IMR-90 (cell line): ENCODE data around the gene ADAMTS13. TPM values are rescaled to one million over a fixed set of nuclear protein-coding genes. Genes with fewer than 3 reads are reported as not detected.

Experiments used
- ATAC-seq: fragments of 200-7000 bp; cut with Tn5 transposase; 2 replicates; pipeline ENCODE4 v1.9.1; 2020; ENCODE audit warnings: low read depth, mild to moderate bottlenecking, moderate library complexity
- BruUV-seq: library from RNA; stranded (reverse); fragments of 400-500 nt; replicated peaks from 2 replicates; lab custom pipeline; 2021; lab: Mats Ljungman, UMichigan
- CTCF ChIA-PET: fragments of 300-600 bp; formaldehyde crosslinking; extraction: SDS; loops from one replicate; lab custom pipeline; 2021; ENCODE audit warnings: antibody characterized with exemption; lab: Yijun Ruan, JAX
- POLR2A ChIA-PET: fragments of 300-600 bp; sonication (Branson Sonifier 250); formaldehyde crosslinking; loops from one replicate; lab custom pipeline; 2022; ENCODE audit warnings: antibody characterized with exemption; ENCODE audit not compliant: unreplicated experiment; lab: Charles Lee
- DNase-seq: peaks from one replicate; pipeline ENCODE4 v3.0.0; 2013
- H2AFZ ChIP-seq: replicated peaks from 2 replicates; pipeline ENCODE3; 2013; ENCODE audit warnings: low read length, mild to moderate bottlenecking; ENCODE audit not compliant: poor library complexity
- H2AK5ac ChIP-seq: 2 replicates; pipeline ENCODE4 v1.6.1; 2013; ENCODE audit warnings: low read depth, low read length, inconsistent platforms
- H2AK9ac ChIP-seq: replicated peaks from 2 replicates; pipeline ENCODE3; 2013; ENCODE audit warnings: mild to moderate bottlenecking, low read depth, low read length, moderate library complexity; ENCODE audit not compliant: poor library complexity
- H2BK120ac ChIP-seq: 2 replicates; pipeline ENCODE4 v1.6.1; 2013; ENCODE audit warnings: low read depth, low read length, inconsistent platforms
- H2BK15ac ChIP-seq: 3 replicates; pipeline ENCODE4 v1.6.1; 2013; ENCODE audit warnings: low read depth, low read length, inconsistent platforms
- H2BK20ac ChIP-seq: 2 replicates; pipeline ENCODE4 v1.6.1; 2013; ENCODE audit warnings: low read depth, mild to moderate bottlenecking, inconsistent platforms, low read length, moderate library complexity
- H2BK5ac ChIP-seq: 2 replicates; pipeline ENCODE4 v1.6.1; 2013; ENCODE audit warnings: mild to moderate bottlenecking, low read depth, low read length, inconsistent platforms; ENCODE audit not compliant: poor library complexity, severe bottlenecking
- H3K14ac ChIP-seq: replicated peaks from 2 replicates; pipeline ENCODE4 v1.6.1; 2013; ENCODE audit warnings: low read depth, low read length, inconsistent platforms
- H3K18ac ChIP-seq: 2 replicates; pipeline ENCODE4 v1.6.1; 2013; ENCODE audit warnings: low read depth, low read length, control low read depth
- H3K23ac ChIP-seq: 2 replicates; pipeline ENCODE4 v1.6.1; 2013; ENCODE audit warnings: low read depth, low read length, inconsistent platforms
- H3K27ac ChIP-seq: 2 replicates; pipeline ENCODE4 v1.5.1; 2013; ENCODE audit warnings: mild to moderate bottlenecking, control low read depth, low read length; ENCODE audit not compliant: insufficient read depth
- H3K27me3 ChIP-seq: 2 replicates; pipeline ENCODE4 v1.6.1; 2013; ENCODE audit warnings: low read length; ENCODE audit not compliant: control insufficient read depth, insufficient read depth
- H3K36me3 ChIP-seq: 2 replicates; pipeline ENCODE4 v1.6.1; 2013; ENCODE audit warnings: low read length, mixed read lengths; ENCODE audit not compliant: control insufficient read depth, insufficient read depth
- H3K4ac ChIP-seq: 2 replicates; pipeline ENCODE4 v1.6.1; 2013; ENCODE audit warnings: low read depth, low read length, inconsistent platforms
- H3K4me1 ChIP-seq: 2 replicates; pipeline ENCODE4 v1.6.1; 2013; ENCODE audit warnings: low read length, mixed read lengths; ENCODE audit not compliant: control insufficient read depth, insufficient read depth
- H3K4me2 ChIP-seq: 2 replicates; pipeline ENCODE4 v1.6.1; 2013; ENCODE audit warnings: low read depth, mild to moderate bottlenecking, control low read depth, low read length, moderate library complexity
- H3K4me3 ChIP-seq: 2 replicates; pipeline ENCODE4 v1.5.1; 2013; ENCODE audit warnings: low read depth, mild to moderate bottlenecking, control low read depth, low read length, moderate library complexity; ENCODE audit not compliant: insufficient read depth
- H3K56ac ChIP-seq: 2 replicates; pipeline ENCODE4 v1.6.1; 2013; ENCODE audit warnings: low read length, inconsistent platforms; ENCODE audit not compliant: insufficient read depth; ENCODE audit errors: extremely low read depth
- H3K79me1 ChIP-seq, 2 experiments: 2 replicates each; pipeline ENCODE4 v1.6.1; 2013; ENCODE audit warnings: low read length in 2 of 2, inconsistent platforms in 1 of 2, low read depth in 1 of 2
- H3K9ac ChIP-seq: 2 replicates; pipeline ENCODE4 v1.6.1; 2013; ENCODE audit warnings: low read depth, low read length, control low read depth
- H3K9me1 ChIP-seq: 2 replicates; pipeline ENCODE4 v1.6.1; 2013; ENCODE audit warnings: low read length, inconsistent platforms; ENCODE audit not compliant: insufficient read depth
- H3K9me3 ChIP-seq: 2 replicates; pipeline ENCODE4 v1.6.1; 2013; ENCODE audit warnings: low read length; ENCODE audit not compliant: control insufficient read depth, insufficient read depth
- H4K20me1 ChIP-seq: 2 replicates; pipeline ENCODE4 v1.6.1; 2013; ENCODE audit warnings: low read length, inconsistent platforms; ENCODE audit not compliant: insufficient read depth
- H4K5ac ChIP-seq: 2 replicates; pipeline ENCODE4 v1.6.1; 2013; ENCODE audit warnings: mild to moderate bottlenecking, low read depth, low read length, control low read depth
- H4K8ac ChIP-seq, 2 experiments: 2 replicates each; pipeline ENCODE4 v1.6.1; 2013; ENCODE audit warnings: low read depth in 2 of 2, low read length in 2 of 2, control low read depth in 1 of 2, inconsistent platforms in 1 of 2
- H4K91ac ChIP-seq: 2 replicates; pipeline ENCODE4 v1.6.1; 2013; ENCODE audit warnings: low read depth, low read length, inconsistent platforms; ENCODE audit not compliant: insufficient read depth
- BHLHE40 ChIP-seq: fragments of 150-350 bp; IDR thresholded peaks from 2 replicates; pipeline ENCODE4 v1.6.1; 2016; ENCODE audit warnings: mild to moderate bottlenecking, low read depth, low read length
- MAFK ChIP-seq: IDR thresholded peaks from 2 replicates; pipeline ENCODE4 v1.6.1; 2012; ENCODE audit warnings: low read depth, low read length, improper control_type of control experiment
- MAZ ChIP-seq: IDR thresholded peaks from 2 replicates; pipeline ENCODE4 v1.6.1; 2012; ENCODE audit warnings: low read depth, mild to moderate bottlenecking, low read length, improper control_type of control experiment, moderate library complexity, borderline replicate concordance
- MXI1 ChIP-seq: IDR thresholded peaks from 2 replicates; pipeline ENCODE4 v1.6.1; 2012; ENCODE audit warnings: low read depth, mild to moderate bottlenecking, low read length, moderate library complexity, borderline replicate concordance
- NFE2L2 ChIP-seq: fragments of 150-350 bp; IDR thresholded peaks from 2 replicates; pipeline ENCODE4 v1.6.1; 2016; ENCODE audit warnings: low read depth, mild to moderate bottlenecking, low read length
- RCOR1 ChIP-seq: IDR thresholded peaks from 2 replicates; pipeline ENCODE4 v1.6.1; 2012; ENCODE audit warnings: mild to moderate bottlenecking, low read length, improper control_type of control experiment; ENCODE audit not compliant: insufficient replicate concordance
- SMC3 ChIP-seq: fragments of 150-350 bp; IDR thresholded peaks from 2 replicates; pipeline ENCODE4 v1.6.1; 2016; ENCODE audit warnings: low read depth, mild to moderate bottlenecking, antibody characterized with exemption, low read length, moderate library complexity
- WGBS, 2 experiments: methylation state at CpG; one replicate each; pipeline versions ENCODE4 v1.1.5 to v1.1.7; 2013; ENCODE audit warnings: missing lambda C conversion rate in 2 of 2; ENCODE audit not compliant: insufficient read length in 1 of 2; ENCODE audit errors: extremely low coverage in 2 of 2; 5-methylcytosine and 5-hydroxymethylcytosine counted together
- dilution Hi-C: fragments of 300-500 bp; cut with HindIII; formaldehyde crosslinking; loops from one replicate; pipeline ENCODE4 v1.14.3; 2018; ENCODE audit warnings: low sequenced_read_pairs; ENCODE audit not compliant: unreplicated experiment
- in situ Hi-C: fragments of 300-500 bp; cut with MboI; formaldehyde crosslinking; loops from 3 replicates; pipeline ENCODE4 v1.14.3; 2019; ENCODE audit warnings: low sequenced_read_pairs, inconsistent platforms, mixed read lengths
- intact Hi-C: fragments of 100-400 bp; cut with micrococcal nuclease; formaldehyde crosslinking; loops from 2 replicates; pipeline ENCODE4 v1.10.0; 2022
- polyA plus RNA-seq, 3 experiments: library from polyadenylated mRNA; depleted of rRNA; stranded (reverse); fragments of >200 nt; gene quantifications; 2 replicates each; pipeline ENCODE4 v1.2.3, GENCODE V29; 2012; ENCODE audit warnings: low replicate concordance in 1 of 3
- total RNA-seq: library from RNA; depleted of rRNA; stranded (reverse); fragments of >200 nt; gene quantifications from 2 replicates; pipeline ENCODE4 v1.2.3, GENCODE V29; 2012
- TF ChIP-seq, protein P1 (sequence below): fragments of 150-350 bp; IDR thresholded peaks from 2 replicates; pipeline ENCODE4 v1.6.1; 2016; ENCODE audit warnings: low read depth, mild to moderate bottlenecking, low read length, moderate library complexity, borderline replicate concordance

The ADAMTS13 gene
- total and polyA plus RNA-seq, 2 of the 4 experiments (the other 2 are of a cell fraction) = 0.18 to 2.8 TPM

- H3K14ac ChIP-seq = no peak overlapping the region
- H3K9me3 ChIP-seq = no peaks in the 10 kb centered on the region
- no peak overlapping the region for H3K9ac ChIP-seq
- no peak overlapping the region for H2BK15ac ChIP-seq
- 0 out of 2 replicates have a peak, but pooled peaks cover 8% of the 10 kb centered on the region for H4K20me1 ChIP-seq
- no peak overlapping the region for H2BK20ac ChIP-seq
- H2BK120ac ChIP-seq = no peak overlapping the region
- H4K8ac ChIP-seq = no peak overlapping the region
- H3K4me3 ChIP-seq = no peak overlapping the region
- H3K4me1 ChIP-seq = no peaks in the 10 kb centered on the region
- H3K56ac ChIP-seq = no peak overlapping the region
- H2AK5ac ChIP-seq = no peak overlapping the region
- H3K23ac ChIP-seq = no peak overlapping the region
- H3K36me3 ChIP-seq = peaks cover 9% of the 10 kb centered on the region
- no peak overlapping the region for H3K4me2 ChIP-seq
- 0 out of 2 replicates have a peak, but pooled peaks cover 4% of the 10 kb centered on the region for H3K9me1 ChIP-seq
- in situ Hi-C loops = loop anchor here (10.0 kb wide), 2 partner anchors 85 to 325 kb away; no protein-coding TSS in a partner anchor
- WGBS, 2 experiments = 93% methylated on average over 10 of the region's 12 CpGs; no CpG with 5 or more reads in 1 of the 2 experiments
- no peak overlapping the region for H4K5ac ChIP-seq
- H2BK5ac ChIP-seq = no peak overlapping the region
- ChIA-PET POLR2A (no interaction called here), CTCF (interaction anchor here (0.6 kb wide), 1 partner anchor 13 kb away, joined by 3 read pairs; no protein-coding TSS in a partner anchor)
- no peak overlapping the region for H4K91ac ChIP-seq
- H3K4ac ChIP-seq = no peak overlapping the region
- ATAC-seq (no peak), DNase-seq (no peak)
- no peak overlapping the region for H3K27ac ChIP-seq
- BruUV-seq = no TSS peak
- peaks cover 14% of the 10 kb centered on the region for H3K27me3 ChIP-seq
- H2AFZ ChIP-seq = no peak overlapping the region
- intact Hi-C loops = no loop called here
- H3K79me1 ChIP-seq = 0 out of 4 replicates have a peak, but pooled peaks cover 0 to 10% of the 10 kb centered on the region in 2 experiments
- peak overlapping the region; percentile 42 for H2AK9ac ChIP-seq
- no peak overlapping the region for H3K18ac ChIP-seq
- TF ChIP-seq MXI1 = no peak
- TF ChIP-seq MAFK = no peak
- TF ChIP-seq BHLHE40 = no peak
- no peak for TF ChIP-seq SMC3
- TF ChIP-seq RCOR1 = no peak
- TF ChIP-seq, protein P1, sequence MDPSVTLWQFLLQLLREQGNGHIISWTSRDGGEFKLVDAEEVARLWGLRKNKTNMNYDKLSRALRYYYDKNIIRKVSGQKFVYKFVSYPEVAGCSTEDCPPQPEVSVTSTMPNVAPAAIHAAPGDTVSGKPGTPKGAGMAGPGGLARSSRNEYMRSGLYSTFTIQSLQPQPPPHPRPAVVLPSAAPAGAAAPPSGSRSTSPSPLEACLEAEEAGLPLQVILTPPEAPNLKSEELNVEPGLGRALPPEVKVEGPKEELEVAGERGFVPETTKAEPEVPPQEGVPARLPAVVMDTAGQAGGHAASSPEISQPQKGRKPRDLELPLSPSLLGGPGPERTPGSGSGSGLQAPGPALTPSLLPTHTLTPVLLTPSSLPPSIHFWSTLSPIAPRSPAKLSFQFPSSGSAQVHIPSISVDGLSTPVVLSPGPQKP = no peak
- TF ChIP-seq MAZ = no peak
- TF ChIP-seq NFE2L2 = no peak
- dilution Hi-C loops = no loop called here
Measured at GRCh38 chr9:133400292-133400691, 21.9 kb upstream of the ADAMTS13 start.
